Smooth muscle cell (in vitro differentiated cells): ENCODE measurements around the gene HOXC5. TPM values are rescaled to one million over a fixed set of nuclear protein-coding genes. Genes with fewer than 3 reads are reported as not detected.
A peak's percentile ranks its signal among the peaks of the same experiment; 100 is the strongest.

Source experiments
- DNase-seq: peaks from one replicate; lab custom pipeline; 2025; ENCODE audit not compliant: unreplicated experiment; lab: John Stamatoyannopoulos, UW
- H2AFZ ChIP-seq: fragments of 200-600 bp; sonication (generic); 2 replicates; pipeline ENCODE4 v1.6.0; 2016; ENCODE audit warnings: antibody characterized with exemption, low read depth, mild to moderate bottlenecking
- H3F3A ChIP-seq: fragments of 200-600 bp; sonication (generic); 2 replicates; pipeline ENCODE4 v1.6.0; 2017; ENCODE audit warnings: antibody characterized with exemption, low read depth
- H3K27ac ChIP-seq: fragments of 200-600 bp; sonication (generic); 2 replicates; pipeline ENCODE4 v1.5.1; 2016; ENCODE audit warnings: low read depth, mild to moderate bottlenecking
- H3K27me3 ChIP-seq: fragments of 200-600 bp; sonication (generic); 2 replicates; pipeline ENCODE4 v1.6.1; 2016; ENCODE audit warnings: low read depth, mild to moderate bottlenecking
- H3K36me3 ChIP-seq: fragments of 200-600 bp; sonication (generic); 2 replicates; pipeline ENCODE4 v1.5.1; 2016; ENCODE audit warnings: low read depth
- H3K4me1 ChIP-seq: fragments of 200-600 bp; sonication (generic); 2 replicates; pipeline ENCODE4 v1.5.1; 2016; ENCODE audit warnings: low read depth
- H3K4me2 ChIP-seq: fragments of 200-600 bp; sonication (generic); 2 replicates; pipeline ENCODE4 v1.6.0; 2016; ENCODE audit warnings: mild to moderate bottlenecking
- H3K4me3 ChIP-seq: fragments of 200-600 bp; sonication (generic); 2 replicates; pipeline ENCODE4 v1.5.1; 2016; ENCODE audit warnings: mild to moderate bottlenecking
- H3K79me2 ChIP-seq: fragments of 200-600 bp; sonication (generic); 2 replicates; pipeline ENCODE4 v1.6.0; 2016; ENCODE audit warnings: low read depth, mild to moderate bottlenecking
- H3K9ac ChIP-seq: fragments of 200-600 bp; sonication (generic); 2 replicates; pipeline ENCODE4 v1.6.0; 2016; ENCODE audit warnings: low read depth
- H3K9me3 ChIP-seq: fragments of 200-600 bp; sonication (generic); replicated peaks from 2 replicates; pipeline ENCODE4 v1.5.1; 2016; ENCODE audit warnings: low read depth
- H4K20me1 ChIP-seq: fragments of 200-600 bp; sonication (generic); 2 replicates; pipeline ENCODE4 v1.6.0; 2016; ENCODE audit warnings: low read depth
- WGBS: methylation state at CpG from one replicate; pipeline ENCODE4 v1.1.7; 2016; ENCODE audit warnings: low lambda C conversion rate; 5-methylcytosine and 5-hydroxymethylcytosine counted together
- polyA plus RNA-seq: library from polyadenylated mRNA; unstranded; fragments of >200 nt; fragmentation: Nextera tagmentation; extraction: Ambion mirVana; gene quantifications from 2 replicates; pipeline ENCODE4 v1.2.1, GENCODE V29; 2016
- total RNA-seq: library from RNA; depleted of rRNA; stranded (reverse); fragments of >200 nt; gene quantifications from 2 replicates; pipeline ENCODE4 v1.2.3, GENCODE V29; 2014
- TF ChIP-seq, protein P1 (sequence below): fragments of 200-600 bp; sonication (generic); IDR thresholded peaks from 2 replicates; pipeline ENCODE4 v1.5.1; 2017; ENCODE audit warnings: borderline replicate concordance, mild to moderate bottlenecking, antibody characterized with exemption; ENCODE audit not compliant: insufficient read depth, poor library complexity, severe bottlenecking

HOXC5 gene
- total and polyA plus RNA-seq, 2 experiments from 2014 or later: 0.54 to 1.3 TPM

DNA sequence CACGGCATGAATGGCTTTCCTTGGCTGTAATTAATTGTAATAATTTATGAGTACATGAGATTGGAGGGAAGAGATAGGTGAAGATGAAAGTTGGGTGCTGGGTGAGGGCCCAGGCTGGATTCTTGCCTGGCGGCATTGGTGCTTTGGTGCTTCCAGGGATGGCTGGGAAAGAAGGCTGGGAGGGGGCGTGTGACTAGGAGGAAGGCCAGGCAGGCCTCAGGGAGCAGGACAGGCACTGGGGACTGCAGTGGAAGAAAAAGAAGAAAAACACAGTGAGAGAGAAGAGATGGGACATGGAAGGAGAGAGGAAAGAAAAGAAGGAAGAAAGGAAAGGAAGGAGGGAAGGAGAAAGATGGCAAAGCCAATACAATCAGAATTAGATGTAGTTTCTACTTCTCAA, 29.2 kb upstream of the HOXC5 start:
- Histone ChIP-seq H3F3A (no peaks in the 10 kb centered on the region), H3K4me1 (peaks cover 7% of the 10 kb centered on the region), H3K27ac (no peak overlapping the region), H3K4me3 (no peak overlapping the region), H2AFZ (no peak overlapping the region), H3K36me3 (no peaks in the 10 kb centered on the region), H3K9me3 (no peaks in the 10 kb centered on the region), H3K79me2 (no peaks in the 10 kb centered on the region), H3K9ac (no peak overlapping the region), H3K27me3 (peaks cover 100% of the 10 kb centered on the region), H4K20me1 (no peaks in the 10 kb centered on the region), H3K4me2 (no peak overlapping the region)
- 62% methylated on average over 3 of the region's 3 CpGs for WGBS
- TF ChIP-seq, protein P1, sequence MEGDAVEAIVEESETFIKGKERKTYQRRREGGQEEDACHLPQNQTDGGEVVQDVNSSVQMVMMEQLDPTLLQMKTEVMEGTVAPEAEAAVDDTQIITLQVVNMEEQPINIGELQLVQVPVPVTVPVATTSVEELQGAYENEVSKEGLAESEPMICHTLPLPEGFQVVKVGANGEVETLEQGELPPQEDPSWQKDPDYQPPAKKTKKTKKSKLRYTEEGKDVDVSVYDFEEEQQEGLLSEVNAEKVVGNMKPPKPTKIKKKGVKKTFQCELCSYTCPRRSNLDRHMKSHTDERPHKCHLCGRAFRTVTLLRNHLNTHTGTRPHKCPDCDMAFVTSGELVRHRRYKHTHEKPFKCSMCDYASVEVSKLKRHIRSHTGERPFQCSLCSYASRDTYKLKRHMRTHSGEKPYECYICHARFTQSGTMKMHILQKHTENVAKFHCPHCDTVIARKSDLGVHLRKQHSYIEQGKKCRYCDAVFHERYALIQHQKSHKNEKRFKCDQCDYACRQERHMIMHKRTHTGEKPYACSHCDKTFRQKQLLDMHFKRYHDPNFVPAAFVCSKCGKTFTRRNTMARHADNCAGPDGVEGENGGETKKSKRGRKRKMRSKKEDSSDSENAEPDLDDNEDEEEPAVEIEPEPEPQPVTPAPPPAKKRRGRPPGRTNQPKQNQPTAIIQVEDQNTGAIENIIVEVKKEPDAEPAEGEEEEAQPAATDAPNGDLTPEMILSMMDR: no peak
- DNase-seq: no peak

DNA sequence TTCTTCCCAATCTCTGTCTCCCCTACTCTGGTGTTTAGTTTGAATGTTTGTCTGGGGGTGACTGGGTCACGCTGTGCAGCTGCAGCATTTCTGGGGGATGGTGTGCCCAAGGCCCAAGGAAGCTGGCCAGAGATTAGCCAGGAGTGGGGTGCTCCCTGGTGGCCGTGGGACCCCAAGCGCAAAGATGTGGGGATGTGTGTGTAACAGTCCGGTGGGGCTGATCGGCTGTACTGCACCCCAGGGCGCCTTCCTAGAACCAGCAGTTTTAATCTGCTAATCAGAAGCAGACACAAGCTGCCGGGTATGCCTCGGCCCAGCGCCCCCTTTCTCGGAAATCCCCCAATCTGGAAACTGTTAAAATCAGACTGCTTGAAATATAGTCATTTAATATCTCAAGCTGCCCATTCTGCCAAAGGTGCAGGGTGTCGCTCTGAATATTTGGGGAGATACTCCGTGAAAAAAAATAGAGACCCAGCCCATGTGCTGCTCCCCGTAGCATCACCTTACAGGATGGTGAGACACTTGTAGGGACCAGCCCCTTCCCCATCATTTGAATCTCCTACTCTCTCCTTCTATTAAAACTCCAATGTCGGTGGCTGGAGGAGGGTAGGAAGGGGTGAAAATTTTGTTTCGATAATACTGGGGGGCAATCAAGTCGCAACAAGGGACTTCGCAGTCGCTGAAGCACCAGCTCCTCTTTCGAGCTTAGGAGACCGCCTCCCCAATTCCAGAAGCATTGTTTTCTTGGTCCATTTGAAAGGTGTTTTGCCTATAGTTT, 28.6 kb upstream of the HOXC5 start:
- Histone ChIP-seq H3K79me2 (no peaks in the 10 kb centered on the region), H3K9ac (no peak overlapping the region), H3K27ac (no peak overlapping the region)

DNA sequence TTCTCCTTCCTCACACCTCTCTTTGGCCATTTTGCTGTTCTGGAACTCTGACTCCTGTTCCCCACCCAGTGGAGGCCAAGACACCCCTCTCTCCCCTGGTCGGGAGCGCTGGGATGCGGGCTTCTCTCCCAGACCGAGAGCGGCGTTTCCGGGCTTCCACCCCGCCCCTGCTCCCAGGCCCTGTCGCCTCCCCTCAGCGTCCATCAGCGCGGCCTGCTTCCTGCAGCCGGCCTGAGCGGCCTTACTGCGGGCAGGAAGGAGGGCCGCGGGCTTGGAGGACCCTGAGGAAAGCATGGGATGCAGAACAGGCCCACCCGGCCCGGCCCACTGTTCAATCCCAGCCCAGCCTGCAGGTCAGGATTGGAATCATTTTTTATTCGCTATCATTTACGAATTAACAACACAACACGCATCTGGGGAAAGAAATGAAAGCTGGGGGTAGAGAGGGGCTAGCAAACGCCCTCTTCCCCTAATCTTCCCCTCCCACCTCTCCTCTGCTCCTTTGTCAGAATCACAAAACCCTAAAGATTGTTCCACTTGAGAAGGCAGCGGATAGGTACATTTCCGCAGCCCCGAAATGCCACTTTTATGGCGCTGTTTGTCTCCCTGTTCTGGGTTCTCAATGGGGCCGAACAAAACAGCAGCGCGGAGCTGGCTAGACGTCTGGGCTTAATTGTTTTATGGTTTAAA, 27.9 kb upstream of the HOXC5 start:
- TF ChIP-seq, protein P1: no peak
- WGBS: 20% methylated on average over 30 of the region's 31 CpGs
- no peaks in the 10 kb centered on the region for H3K79me2 ChIP-seq
- peak overlapping the region; percentile 31 for H3K4me2 ChIP-seq
- H3K9me3 ChIP-seq: no peaks in the 10 kb centered on the region
- no peak overlapping the region for H3K27ac ChIP-seq
- DNase-seq: no peak
- no peaks in the 10 kb centered on the region for H3F3A ChIP-seq
- H3K27me3 ChIP-seq: peaks cover 98% of the 10 kb centered on the region
- no peak overlapping the region for H3K9ac ChIP-seq
- no peaks in the 10 kb centered on the region for H3K36me3 ChIP-seq
- no peak overlapping the region for H2AFZ ChIP-seq
- H3K4me1 ChIP-seq: peaks cover 6% of the 10 kb centered on the region
- no peaks in the 10 kb centered on the region for H4K20me1 ChIP-seq
- H3K4me3 ChIP-seq: peak overlapping the region; percentile 46

More for the DNA sequence above, 28.6 kb upstream of the HOXC5 start:
- Histone ChIP-seq H4K20me1 (no peaks in the 10 kb centered on the region), H3K27me3 (peaks cover 98% of the 10 kb centered on the region), H3K36me3 (no peaks in the 10 kb centered on the region), H2AFZ (no peak overlapping the region), H3K4me1 (peaks cover 7% of the 10 kb centered on the region), H3K4me3 (no peak overlapping the region), H3K4me2 (no peak overlapping the region), H3F3A (no peaks in the 10 kb centered on the region), H3K9me3 (no peaks in the 10 kb centered on the region)
- WGBS: 59% methylated on average over 20 of the region's 20 CpGs
- TF ChIP-seq, protein P1: no peak
- DNase-seq: no peak
